IPS-20b (cell line): ENCODE results near the gene TMEM86A.
"Not testable (repeated sequence)": the region's sequence is repeated elsewhere in the genome, so short reads cannot be mapped to it uniquely, and the experiment has no call there.

Experiments
- H3K27ac ChIP-seq: one replicate; pipeline ENCODE4 v1.5.1; 2013; ENCODE audit warnings: low read length
- H3K27me3 ChIP-seq: 2 replicates; pipeline ENCODE4 v1.6.1; 2013; ENCODE audit warnings: mild to moderate bottlenecking, low read length, inconsistent platforms; ENCODE audit not compliant: insufficient read depth
- H3K36me3 ChIP-seq: 2 replicates; pipeline ENCODE4 v1.6.1; 2013; ENCODE audit warnings: low read depth, mild to moderate bottlenecking, inconsistent platforms, low read length, moderate library complexity; ENCODE audit not compliant: insufficient read depth
- H3K4me1 ChIP-seq: 2 replicates; pipeline ENCODE4 v1.6.1; 2013; ENCODE audit warnings: mild to moderate bottlenecking, control low read depth, inconsistent platforms, low read length, moderate library complexity; ENCODE audit not compliant: insufficient read depth
- H3K4me3 ChIP-seq: 2 replicates; pipeline ENCODE4 v1.5.1; 2013; ENCODE audit warnings: mild to moderate bottlenecking, low read length, inconsistent platforms
- H3K9ac ChIP-seq: 2 replicates; pipeline ENCODE4 v1.6.1; 2013; ENCODE audit warnings: low read depth, mild to moderate bottlenecking, inconsistent platforms, low read length, moderate library complexity
- H3K9me3 ChIP-seq: 2 replicates; pipeline ENCODE4 v1.6.1; 2013; ENCODE audit warnings: mild to moderate bottlenecking, low read depth, low read length, inconsistent platforms; ENCODE audit not compliant: insufficient read depth

Gene TMEM86A

GRCh38 chr11:18677560-18677959 is 21.0 kb upstream of the TMEM86A start:
- Histone ChIP-seq H3K9ac (no peak overlapping the region), H3K4me3 (no peak overlapping the region), H3K36me3 (no peaks in the 10 kb centered on the region), H3K4me1 (no peaks in the 10 kb centered on the region), H3K9me3 (no peaks in the 10 kb centered on the region), H3K27ac (no peak overlapping the region), H3K27me3 (no peaks in the 10 kb centered on the region)

GRCh38 chr11:18681949-18682348 is 16.6 kb upstream of the TMEM86A start:
- H3K36me3 ChIP-seq, H3K9me3 ChIP-seq, H3K27me3 ChIP-seq, H3K9ac ChIP-seq, H3K27ac ChIP-seq, H3K4me3 ChIP-seq, H3K4me1 ChIP-seq: not testable (repeated sequence)

- no peak overlapping the region for H3K27ac ChIP-seq
- no peaks in the 10 kb centered on the region for H3K36me3 ChIP-seq
- no peaks in the 10 kb centered on the region for H3K4me1 ChIP-seq
- H3K9me3 ChIP-seq, result no peaks in the 10 kb centered on the region
- no peak overlapping the region for H3K9ac ChIP-seq
- H3K27me3 ChIP-seq, result no peaks in the 10 kb centered on the region
- no peak overlapping the region for H3K4me3 ChIP-seq
Measured at GRCh38 chr11:18682466-18682865, 16.1 kb upstream of the TMEM86A start.

- Histone ChIP-seq H3K9ac (no peak overlapping the region), H3K27me3 (no peaks in the 10 kb centered on the region), H3K27ac (no peak overlapping the region), H3K9me3 (no peaks in the 10 kb centered on the region), H3K36me3 (no peaks in the 10 kb centered on the region), H3K4me3 (no peak overlapping the region), H3K4me1 (no peaks in the 10 kb centered on the region)
Measured at GRCh38 chr11:18684267-18684666, 14.3 kb upstream of the TMEM86A start.

GRCh38 chr11:18691467-18692140 is 7.0 kb upstream of the TMEM86A start:
- not testable (repeated sequence) for H3K9me3 ChIP-seq, H3K4me3 ChIP-seq, H3K27me3 ChIP-seq, H3K27ac ChIP-seq, H3K36me3 ChIP-seq, H3K4me1 ChIP-seq, H3K9ac ChIP-seq

GRCh38 chr11:18692941-18693760 is 5.4 kb upstream of the TMEM86A start:
- Histone ChIP-seq H3K4me1 (no peaks in the 10 kb centered on the region), H3K36me3 (no peaks in the 10 kb centered on the region), H3K9me3 (no peaks in the 10 kb centered on the region), H3K4me3 (no peak overlapping the region), H3K27me3 (peaks cover 21% of the 10 kb centered on the region), H3K27ac (no peak overlapping the region), H3K9ac (no peak overlapping the region)

GRCh38 chr11:18696638-18697225 is 1.8 kb upstream of the TMEM86A start:
- Histone ChIP-seq H3K4me1 (no peaks in the 10 kb centered on the region), H3K9ac (no peak overlapping the region), H3K27ac (no peak overlapping the region), H3K9me3 (no peaks in the 10 kb centered on the region), H3K36me3 (no peaks in the 10 kb centered on the region), H3K4me3 (no peak overlapping the region), H3K27me3 (peaks cover 41% of the 10 kb centered on the region)

- Histone ChIP-seq H3K36me3 (no peaks in the 10 kb centered on the region), H3K27ac (no peak overlapping the region), H3K9ac (no peak overlapping the region), H3K4me3 (no peak overlapping the region), H3K9me3 (no peaks in the 10 kb centered on the region), H3K4me1 (no peaks in the 10 kb centered on the region), H3K27me3 (peaks cover 41% of the 10 kb centered on the region)
Measured at GRCh38 chr11:18697576-18697975, 1.0 kb upstream of the TMEM86A start.

- Histone ChIP-seq H3K27me3 (peaks cover 48% of the 10 kb centered on the region), H3K4me3 (peak overlapping the region; percentile 68), H3K36me3 (no peaks in the 10 kb centered on the region), H3K9ac (peak overlapping the region; percentile 56; the same call in 1 of the 2 replicates), H3K27ac (no peak overlapping the region), H3K9me3 (no peaks in the 10 kb centered on the region), H3K4me1 (no peaks in the 10 kb centered on the region)
Measured at GRCh38 chr11:18699269-18699596, 654 bp downstream of the TMEM86A start.

- Histone ChIP-seq H3K4me3 (peak overlapping the region; percentile 68; the same call in 1 of the 2 replicates), H3K9me3 (no peaks in the 10 kb centered on the region), H3K36me3 (no peaks in the 10 kb centered on the region), H3K9ac (no peak overlapping the region), H3K4me1 (no peaks in the 10 kb centered on the region), H3K27ac (no peak overlapping the region), H3K27me3 (peaks cover 52% of the 10 kb centered on the region)
Measured at GRCh38 chr11:18699848-18700261, 1.3 kb downstream of the TMEM86A start.

GRCh38 chr11:18700375-18700774 is 1.8 kb downstream of the TMEM86A start:
- H3K27me3 ChIP-seq, result peaks cover 57% of the 10 kb centered on the region
- H3K4me3 ChIP-seq, result no peak overlapping the region
- no peak overlapping the region for H3K9ac ChIP-seq
- H3K9me3 ChIP-seq, result no peaks in the 10 kb centered on the region
- no peak overlapping the region for H3K27ac ChIP-seq
- no peaks in the 10 kb centered on the region for H3K36me3 ChIP-seq
- H3K4me1 ChIP-seq, result no peaks in the 10 kb centered on the region

GRCh38 chr11:18700872-18701271 is 2.3 kb downstream of the TMEM86A start:
- Histone ChIP-seq H3K9ac (no peak overlapping the region), H3K9me3 (no peaks in the 10 kb centered on the region), H3K4me3 (no peak overlapping the region), H3K27me3 (peaks cover 59% of the 10 kb centered on the region), H3K36me3 (no peaks in the 10 kb centered on the region), H3K27ac (no peak overlapping the region), H3K4me1 (no peaks in the 10 kb centered on the region)
